IMR-90 (cell line): Measurements from ENCODE around the gene TMEM140. TPM values are rescaled to one million over a fixed set of nuclear protein-coding genes. Genes with fewer than 3 reads are reported as not detected.

Source experiments
- ATAC-seq: fragments of 200-7000 bp; cut with Tn5 transposase; 2 replicates; pipeline ENCODE4 v1.9.1; 2020; ENCODE audit warnings: low read depth, mild to moderate bottlenecking, moderate library complexity
- BruUV-seq: library from RNA; stranded (reverse); fragments of 400-500 nt; replicated peaks from 2 replicates; lab custom pipeline; 2021; lab: Mats Ljungman, UMichigan
- CTCF ChIA-PET: fragments of 300-600 bp; formaldehyde crosslinking; extraction: SDS; loops from one replicate; lab custom pipeline; 2021; ENCODE audit warnings: antibody characterized with exemption; lab: Yijun Ruan, JAX
- POLR2A ChIA-PET: fragments of 300-600 bp; sonication (Branson Sonifier 250); formaldehyde crosslinking; loops from one replicate; lab custom pipeline; 2022; ENCODE audit warnings: antibody characterized with exemption; ENCODE audit not compliant: unreplicated experiment; lab: Charles Lee
- DNase-seq: peaks from one replicate; pipeline ENCODE4 v3.0.0; 2013
- H2AFZ ChIP-seq: replicated peaks from 2 replicates; pipeline ENCODE3; 2013; ENCODE audit warnings: low read length, mild to moderate bottlenecking; ENCODE audit not compliant: poor library complexity
- H2AK5ac ChIP-seq: 2 replicates; pipeline ENCODE4 v1.6.1; 2013; ENCODE audit warnings: low read depth, low read length, inconsistent platforms
- H2AK9ac ChIP-seq: replicated peaks from 2 replicates; pipeline ENCODE3; 2013; ENCODE audit warnings: mild to moderate bottlenecking, low read depth, low read length, moderate library complexity; ENCODE audit not compliant: poor library complexity
- H2BK120ac ChIP-seq: 2 replicates; pipeline ENCODE4 v1.6.1; 2013; ENCODE audit warnings: low read depth, low read length, inconsistent platforms
- H2BK15ac ChIP-seq: 3 replicates; pipeline ENCODE4 v1.6.1; 2013; ENCODE audit warnings: low read depth, low read length, inconsistent platforms
- H2BK20ac ChIP-seq: 2 replicates; pipeline ENCODE4 v1.6.1; 2013; ENCODE audit warnings: low read depth, mild to moderate bottlenecking, inconsistent platforms, low read length, moderate library complexity
- H2BK5ac ChIP-seq: 2 replicates; pipeline ENCODE4 v1.6.1; 2013; ENCODE audit warnings: mild to moderate bottlenecking, low read depth, low read length, inconsistent platforms; ENCODE audit not compliant: poor library complexity, severe bottlenecking
- H3K14ac ChIP-seq: replicated peaks from 2 replicates; pipeline ENCODE4 v1.6.1; 2013; ENCODE audit warnings: low read depth, low read length, inconsistent platforms
- H3K18ac ChIP-seq: 2 replicates; pipeline ENCODE4 v1.6.1; 2013; ENCODE audit warnings: low read depth, low read length, control low read depth
- H3K23ac ChIP-seq: 2 replicates; pipeline ENCODE4 v1.6.1; 2013; ENCODE audit warnings: low read depth, low read length, inconsistent platforms
- H3K27ac ChIP-seq: 2 replicates; pipeline ENCODE4 v1.5.1; 2013; ENCODE audit warnings: mild to moderate bottlenecking, control low read depth, low read length; ENCODE audit not compliant: insufficient read depth
- H3K27me3 ChIP-seq: 2 replicates; pipeline ENCODE4 v1.6.1; 2013; ENCODE audit warnings: low read length; ENCODE audit not compliant: control insufficient read depth, insufficient read depth
- H3K36me3 ChIP-seq: 2 replicates; pipeline ENCODE4 v1.6.1; 2013; ENCODE audit warnings: low read length, mixed read lengths; ENCODE audit not compliant: control insufficient read depth, insufficient read depth
- H3K4ac ChIP-seq: 2 replicates; pipeline ENCODE4 v1.6.1; 2013; ENCODE audit warnings: low read depth, low read length, inconsistent platforms
- H3K4me1 ChIP-seq: 2 replicates; pipeline ENCODE4 v1.6.1; 2013; ENCODE audit warnings: low read length, mixed read lengths; ENCODE audit not compliant: control insufficient read depth, insufficient read depth
- H3K4me2 ChIP-seq: 2 replicates; pipeline ENCODE4 v1.6.1; 2013; ENCODE audit warnings: low read depth, mild to moderate bottlenecking, control low read depth, low read length, moderate library complexity
- H3K4me3 ChIP-seq: 2 replicates; pipeline ENCODE4 v1.5.1; 2013; ENCODE audit warnings: low read depth, mild to moderate bottlenecking, control low read depth, low read length, moderate library complexity; ENCODE audit not compliant: insufficient read depth
- H3K56ac ChIP-seq: 2 replicates; pipeline ENCODE4 v1.6.1; 2013; ENCODE audit warnings: low read length, inconsistent platforms; ENCODE audit not compliant: insufficient read depth; ENCODE audit errors: extremely low read depth
- H3K79me1 ChIP-seq, 2 experiments: 2 replicates each; pipeline ENCODE4 v1.6.1; 2013; ENCODE audit warnings: low read length in 2 of 2, inconsistent platforms in 1 of 2, low read depth in 1 of 2
- H3K9ac ChIP-seq: 2 replicates; pipeline ENCODE4 v1.6.1; 2013; ENCODE audit warnings: low read depth, low read length, control low read depth
- H3K9me1 ChIP-seq: 2 replicates; pipeline ENCODE4 v1.6.1; 2013; ENCODE audit warnings: low read length, inconsistent platforms; ENCODE audit not compliant: insufficient read depth
- H3K9me3 ChIP-seq: 2 replicates; pipeline ENCODE4 v1.6.1; 2013; ENCODE audit warnings: low read length; ENCODE audit not compliant: control insufficient read depth, insufficient read depth
- H4K20me1 ChIP-seq: 2 replicates; pipeline ENCODE4 v1.6.1; 2013; ENCODE audit warnings: low read length, inconsistent platforms; ENCODE audit not compliant: insufficient read depth
- H4K5ac ChIP-seq: 2 replicates; pipeline ENCODE4 v1.6.1; 2013; ENCODE audit warnings: mild to moderate bottlenecking, low read depth, low read length, control low read depth
- H4K8ac ChIP-seq, 2 experiments: 2 replicates each; pipeline ENCODE4 v1.6.1; 2013; ENCODE audit warnings: low read depth in 2 of 2, low read length in 2 of 2, control low read depth in 1 of 2, inconsistent platforms in 1 of 2
- H4K91ac ChIP-seq: 2 replicates; pipeline ENCODE4 v1.6.1; 2013; ENCODE audit warnings: low read depth, low read length, inconsistent platforms; ENCODE audit not compliant: insufficient read depth
- BHLHE40 ChIP-seq: fragments of 150-350 bp; IDR thresholded peaks from 2 replicates; pipeline ENCODE4 v1.6.1; 2016; ENCODE audit warnings: mild to moderate bottlenecking, low read depth, low read length
- CEBPB ChIP-seq: IDR thresholded peaks from 2 replicates; pipeline ENCODE4 v1.6.1; 2012; ENCODE audit warnings: low read depth, low read length, improper control_type of control experiment
- CHD1 ChIP-seq: IDR thresholded peaks from 2 replicates; pipeline ENCODE4 v1.6.1; 2012; ENCODE audit warnings: low read depth, low read length, improper control_type of control experiment
- ELK1 ChIP-seq: fragments of 150-350 bp; IDR thresholded peaks from 2 replicates; pipeline ENCODE4 v1.6.1; 2016; ENCODE audit warnings: low read depth, mild to moderate bottlenecking, low read length, moderate library complexity, borderline replicate concordance
- FOS ChIP-seq: fragments of 150-350 bp; IDR thresholded peaks from 2 replicates; pipeline ENCODE4 v1.6.1; 2016; ENCODE audit warnings: low read depth, low read length
- MAFK ChIP-seq: IDR thresholded peaks from 2 replicates; pipeline ENCODE4 v1.6.1; 2012; ENCODE audit warnings: low read depth, low read length, improper control_type of control experiment
- NFE2L2 ChIP-seq: fragments of 150-350 bp; IDR thresholded peaks from 2 replicates; pipeline ENCODE4 v1.6.1; 2016; ENCODE audit warnings: low read depth, mild to moderate bottlenecking, low read length
- RAD21 ChIP-seq: IDR thresholded peaks from 2 replicates; pipeline ENCODE4 v1.6.1; 2012; ENCODE audit warnings: low read length, improper control_type of control experiment
- RCOR1 ChIP-seq: IDR thresholded peaks from 2 replicates; pipeline ENCODE4 v1.6.1; 2012; ENCODE audit warnings: mild to moderate bottlenecking, low read length, improper control_type of control experiment; ENCODE audit not compliant: insufficient replicate concordance
- RFX5 ChIP-seq: IDR thresholded peaks from 2 replicates; pipeline ENCODE4 v1.8.0; 2012; ENCODE audit warnings: low read depth, mild to moderate bottlenecking, low read length, moderate library complexity
- SMC3 ChIP-seq: fragments of 150-350 bp; IDR thresholded peaks from 2 replicates; pipeline ENCODE4 v1.6.1; 2016; ENCODE audit warnings: low read depth, mild to moderate bottlenecking, antibody characterized with exemption, low read length, moderate library complexity
- WGBS, 2 experiments: methylation state at CpG; one replicate each; pipeline versions ENCODE4 v1.1.5 to v1.1.7; 2013; ENCODE audit warnings: missing lambda C conversion rate in 2 of 2; ENCODE audit not compliant: insufficient read length in 1 of 2; ENCODE audit errors: extremely low coverage in 2 of 2; 5-methylcytosine and 5-hydroxymethylcytosine counted together
- dilution Hi-C: fragments of 300-500 bp; cut with HindIII; formaldehyde crosslinking; loops from one replicate; pipeline ENCODE4 v1.14.3; 2018; ENCODE audit warnings: low sequenced_read_pairs; ENCODE audit not compliant: unreplicated experiment
- in situ Hi-C: fragments of 300-500 bp; cut with MboI; formaldehyde crosslinking; loops from 3 replicates; pipeline ENCODE4 v1.14.3; 2019; ENCODE audit warnings: low sequenced_read_pairs, inconsistent platforms, mixed read lengths
- intact Hi-C: fragments of 100-400 bp; cut with micrococcal nuclease; formaldehyde crosslinking; loops from 2 replicates; pipeline ENCODE4 v1.10.0; 2022
- polyA plus RNA-seq, 3 experiments: library from polyadenylated mRNA; depleted of rRNA; stranded (reverse); fragments of >200 nt; gene quantifications; 2 replicates each; pipeline ENCODE4 v1.2.3, GENCODE V29; 2012; ENCODE audit warnings: low replicate concordance in 1 of 3
- total RNA-seq: library from RNA; depleted of rRNA; stranded (reverse); fragments of >200 nt; gene quantifications from 2 replicates; pipeline ENCODE4 v1.2.3, GENCODE V29; 2012

TMEM140 gene
- total and polyA plus RNA-seq, 2 of the 4 experiments (the other 2 are of a cell fraction), result 0.24 to 0.72 TPM

- H3K18ac ChIP-seq, result no peak overlapping the region
- H3K9ac ChIP-seq, result no peak overlapping the region
- H3K4ac ChIP-seq, result no peak overlapping the region
- H2BK120ac ChIP-seq, result no peak overlapping the region
- no peaks in the 10 kb centered on the region for H3K27me3 ChIP-seq
- no peak overlapping the region for H2BK15ac ChIP-seq
- no peak overlapping the region for H3K23ac ChIP-seq
- intact Hi-C loops (no loop called here), dilution Hi-C loops (no loop called here), in situ Hi-C loops (no loop called here)
- peaks cover 5% of the 10 kb centered on the region; the same call in 1 of the 2 replicates for H3K9me3 ChIP-seq
- no peak overlapping the region for H2AK9ac ChIP-seq
- no peaks in the 10 kb centered on the region for H4K20me1 ChIP-seq
- H3K79me1 ChIP-seq, result peaks cover 0 to 12% of the 10 kb centered on the region in 2 experiments; a peak in 2 of 4 replicates
- H3K56ac ChIP-seq, result no peak overlapping the region
- no peak overlapping the region for H3K4me2 ChIP-seq
- peaks cover 7% of the 10 kb centered on the region for H3K4me1 ChIP-seq
- no peak overlapping the region for H2AK5ac ChIP-seq
- no TSS peak for BruUV-seq
- H3K9me1 ChIP-seq, result no peaks in the 10 kb centered on the region; the same call in 1 of the 2 replicates
- H4K5ac ChIP-seq, result no peak overlapping the region
- H4K8ac ChIP-seq, result no peak overlapping the region
- POLR2A ChIA-PET, result no interaction called here
- H3K36me3 ChIP-seq, result no peaks in the 10 kb centered on the region
- no peak overlapping the region for H2BK20ac ChIP-seq
- TF ChIP-seq SMC3 (no peak), RCOR1 (no peak), RFX5 (no peak), NFE2L2 (no peak), BHLHE40 (no peak), CEBPB (no peak), RAD21 (no peak), ELK1 (no peak), FOS (no peak), MAFK (no peak), CHD1 (no peak)
- CTCF ChIA-PET, result no interaction called here
- no peak overlapping the region for H3K14ac ChIP-seq
- no CpG with 5 or more reads among the region's 1 CpG for WGBS, 2 experiments
- no peak for ATAC-seq
- H3K4me3 ChIP-seq, result no peak overlapping the region
- no peak overlapping the region for H4K91ac ChIP-seq
- no peak overlapping the region for H3K27ac ChIP-seq
- DNase-seq, result no peak
- H2BK5ac ChIP-seq, result no peak overlapping the region
- no peak overlapping the region for H2AFZ ChIP-seq
Observed at GRCh38 chr7:135154734-135155133, 6.9 kb downstream of the TMEM140 start.
